ENCODE data around the gene ACADS. TPM values are rescaled to one million over a fixed set of nuclear protein-coding genes. Genes with fewer than 3 reads are reported as not detected.

Gene ACADS
- total RNA-seq, 1 donor from 2014 or later, result 0.88 TPM

DNA sequence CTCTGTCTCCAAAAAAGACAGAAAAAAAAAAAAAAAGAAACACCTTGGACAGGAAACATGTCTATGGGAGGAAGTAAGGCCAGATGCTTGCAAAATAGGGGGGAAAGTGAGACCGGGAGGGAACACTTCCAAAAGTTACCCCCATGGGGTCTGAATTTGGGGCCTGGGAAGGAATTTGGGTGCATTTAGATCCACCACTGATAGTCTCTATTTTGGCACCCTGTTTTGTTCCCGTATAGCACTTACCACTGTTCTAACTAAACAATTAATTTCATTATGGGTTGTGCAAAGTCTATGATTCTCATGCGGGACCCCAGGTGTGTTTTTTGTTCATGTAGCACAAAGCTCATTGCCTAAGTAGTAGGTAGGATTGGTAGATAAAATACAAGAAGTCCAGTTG lies 40.1 kb upstream of the ACADS start:
- Histone ChIP-seq H3K27ac (no peak overlapping the region), H4K20me1 (ENCODE audit: low read depth) (peaks cover 31% of the 10 kb centered on the region), H3K9me3 (ENCODE audit: low read depth) (no peaks in the 10 kb centered on the region), H3K4me1 (peaks cover 18% of the 10 kb centered on the region), H3F3A (ENCODE audit: low read depth) (peaks cover 20% of the 10 kb centered on the region), H3K4me2 (peak overlapping the region; percentile 93), H3K9ac (no peak overlapping the region), H3K27me3 (no peaks in the 10 kb centered on the region), H3K79me2 (ENCODE audit: low read depth) (peaks cover 35% of the 10 kb centered on the region), H3K4me3 (peak overlapping the region; percentile 91), H2AFZ (replicated peaks) (no peak overlapping the region), H3K36me3 (no peaks in the 10 kb centered on the region)
- Mint-ChIP-seq H3K4me1 (peaks cover 27% of the 10 kb centered on the region), H3K9me3 (no peaks in the 10 kb centered on the region), H3K4me3 (peak overlapping the region; percentile 95), H3K36me3 (no peaks in the 10 kb centered on the region), H3K27me3 (ENCODE audit: insufficient read depth, low read depth) (peaks cover 7% of the 10 kb centered on the region), H3K27ac (no peak overlapping the region)
- TF ChIP-seq EZH2phosphoT487 (IDR thresholded peaks at IDR 0.05) (no peak), EZH2 (IDR thresholded peaks at IDR 0.05) (no peak)
- TF ChIP-seq, protein P1, sequence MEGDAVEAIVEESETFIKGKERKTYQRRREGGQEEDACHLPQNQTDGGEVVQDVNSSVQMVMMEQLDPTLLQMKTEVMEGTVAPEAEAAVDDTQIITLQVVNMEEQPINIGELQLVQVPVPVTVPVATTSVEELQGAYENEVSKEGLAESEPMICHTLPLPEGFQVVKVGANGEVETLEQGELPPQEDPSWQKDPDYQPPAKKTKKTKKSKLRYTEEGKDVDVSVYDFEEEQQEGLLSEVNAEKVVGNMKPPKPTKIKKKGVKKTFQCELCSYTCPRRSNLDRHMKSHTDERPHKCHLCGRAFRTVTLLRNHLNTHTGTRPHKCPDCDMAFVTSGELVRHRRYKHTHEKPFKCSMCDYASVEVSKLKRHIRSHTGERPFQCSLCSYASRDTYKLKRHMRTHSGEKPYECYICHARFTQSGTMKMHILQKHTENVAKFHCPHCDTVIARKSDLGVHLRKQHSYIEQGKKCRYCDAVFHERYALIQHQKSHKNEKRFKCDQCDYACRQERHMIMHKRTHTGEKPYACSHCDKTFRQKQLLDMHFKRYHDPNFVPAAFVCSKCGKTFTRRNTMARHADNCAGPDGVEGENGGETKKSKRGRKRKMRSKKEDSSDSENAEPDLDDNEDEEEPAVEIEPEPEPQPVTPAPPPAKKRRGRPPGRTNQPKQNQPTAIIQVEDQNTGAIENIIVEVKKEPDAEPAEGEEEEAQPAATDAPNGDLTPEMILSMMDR (IDR thresholded peaks at IDR 0.05), result no peak
- no peak for DNase-seq (ENCODE audit: low spot score)

DNA sequence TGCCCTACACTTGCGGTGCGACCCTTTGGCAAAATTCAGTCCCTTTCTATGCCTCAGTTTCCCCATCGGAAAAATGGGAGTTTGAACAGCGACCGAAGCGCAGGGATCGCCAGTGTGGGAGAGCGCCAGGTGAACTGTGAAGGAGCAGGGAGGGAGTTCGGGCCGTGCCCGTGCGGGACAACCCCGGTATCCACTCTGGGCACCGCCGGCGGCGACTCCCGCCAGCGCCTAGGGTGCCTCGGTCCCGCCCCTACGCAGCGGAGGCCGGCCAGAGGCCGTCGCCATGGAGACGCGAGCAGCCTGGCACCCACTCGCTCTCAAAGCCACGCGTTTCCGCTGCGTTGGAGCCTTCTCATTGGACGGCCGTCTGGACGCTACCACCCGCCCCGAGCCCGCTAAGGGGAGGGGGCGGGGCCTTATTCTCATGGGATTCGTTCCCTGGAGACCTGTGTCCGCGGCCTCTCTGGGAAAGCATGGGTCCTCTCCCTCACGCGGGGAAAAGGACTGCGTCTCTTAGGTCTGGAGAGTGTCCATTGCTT lies 39.4 kb upstream of the ACADS start:
- Histone ChIP-seq H3K4me3 (peak overlapping the region; percentile 91), H3K79me2 (ENCODE audit: low read depth) (peaks cover 42% of the 10 kb centered on the region), H3K4me2 (peak overlapping the region; percentile 93), H2AFZ (replicated peaks) (peak overlapping the region; percentile 98), H3F3A (ENCODE audit: low read depth) (peaks cover 20% of the 10 kb centered on the region), H3K27me3 (no peaks in the 10 kb centered on the region), H3K36me3 (no peaks in the 10 kb centered on the region), H3K9me3 (ENCODE audit: low read depth) (no peaks in the 10 kb centered on the region), H3K4me1 (peaks cover 18% of the 10 kb centered on the region), H3K27ac (peak overlapping the region; percentile 99), H3K9ac (peak overlapping the region; percentile 90), H4K20me1 (ENCODE audit: low read depth) (peaks cover 38% of the 10 kb centered on the region)
- Mint-ChIP-seq H3K27me3 (ENCODE audit: insufficient read depth, low read depth) (peaks cover 7% of the 10 kb centered on the region), H3K9me3 (no peaks in the 10 kb centered on the region), H3K27ac (peak overlapping the region; percentile 93), H3K36me3 (no peaks in the 10 kb centered on the region), H3K4me3 (peak overlapping the region; percentile 95), H3K4me1 (peaks cover 33% of the 10 kb centered on the region)
- DNase-seq (ENCODE audit: low spot score), result peak; percentile 100
- no peak for TF ChIP-seq EZH2 (IDR thresholded peaks at IDR 0.05)
- TF ChIP-seq, protein P1 (IDR thresholded peaks at IDR 0.05), result no peak
- no peak for TF ChIP-seq EZH2phosphoT487 (IDR thresholded peaks at IDR 0.05)

DNA sequence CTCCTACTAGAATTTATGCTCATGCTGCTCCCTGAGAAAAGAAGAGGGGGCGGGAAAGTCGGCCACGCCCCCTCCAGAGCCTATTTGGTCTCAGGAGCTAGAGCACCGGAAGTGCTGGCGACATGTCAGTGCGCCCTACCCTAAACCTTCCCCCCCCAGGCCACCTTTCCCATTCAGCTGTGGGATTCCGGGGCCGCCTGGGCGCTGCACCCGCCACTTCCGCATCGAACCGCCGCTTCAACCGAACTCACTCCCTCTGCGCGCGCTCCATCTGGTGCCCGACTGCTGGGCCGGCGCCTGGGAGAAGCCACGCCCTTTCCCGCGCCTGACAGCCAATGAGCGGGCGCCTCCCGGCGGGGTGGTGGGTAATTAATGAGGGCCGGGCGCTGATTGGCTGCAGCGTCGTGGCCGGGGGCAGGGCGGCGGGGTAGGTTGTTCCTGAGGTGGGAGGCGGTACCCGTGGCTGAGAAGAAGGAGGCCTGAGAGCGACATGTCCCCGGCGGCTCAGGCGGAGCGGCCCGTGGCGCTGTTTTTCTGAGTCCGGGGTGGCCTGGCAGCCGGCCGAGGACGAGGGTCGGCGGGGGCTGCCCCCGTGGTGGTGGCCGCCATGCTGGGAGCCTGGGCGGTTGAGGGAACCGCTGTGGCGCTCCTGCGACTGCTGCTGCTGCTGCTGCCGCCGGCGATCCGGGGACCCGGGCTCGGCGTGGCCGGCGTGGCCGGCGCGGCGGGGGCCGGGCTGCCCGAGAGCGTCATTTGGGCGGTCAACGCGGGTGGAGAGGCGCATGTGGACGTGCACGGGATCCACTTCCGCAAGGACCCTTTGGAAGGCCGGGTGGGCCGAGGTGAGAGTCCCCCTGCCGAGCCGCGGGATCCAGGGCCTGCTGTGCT lies 38.7 kb upstream of the ACADS start, which contains the start of gene MLEC:
Gene MLEC, plus strand, starts transcription at position 460 of the 888 bp plus-strand sequence. Its CDS starts 148 bp downstream, at position 608.
- Histone ChIP-seq H2AFZ (replicated peaks) (peak within 1 kb of the TSS; percentile 98), H3K4me2 (peak within 1 kb of the TSS; percentile 99), H3K9ac (peak within 1 kb of the TSS; percentile 90), H3K9me3 (ENCODE audit: low read depth) (no peaks in the 10 kb centered on the region), H3F3A (ENCODE audit: low read depth) (peaks cover 20% of the 10 kb centered on the region), H3K27me3 (no peaks in the 10 kb centered on the region), H3K79me2 (ENCODE audit: low read depth) (peaks cover 49% of the 10 kb centered on the region), H3K36me3 (no peaks in the 10 kb centered on the region), H4K20me1 (ENCODE audit: low read depth) (peaks cover 45% of the 10 kb centered on the region), H3K4me1 (peaks cover 18% of the 10 kb centered on the region), H3K27ac (peak within 1 kb of the TSS; percentile 99), H3K4me3 (peak within 1 kb of the TSS; percentile 91)
- TF ChIP-seq EZH2 (IDR thresholded peaks at IDR 0.05) (peak; percentile 24), EZH2phosphoT487 (IDR thresholded peaks at IDR 0.05) (no peak)
- TF ChIP-seq, protein P1 (IDR thresholded peaks at IDR 0.05), result peak; percentile 27
- Mint-ChIP-seq H3K27me3 (ENCODE audit: insufficient read depth, low read depth) (peaks cover 7% of the 10 kb centered on the region), H3K36me3 (no peaks in the 10 kb centered on the region), H3K27ac (peak within 1 kb of the TSS; percentile 93), H3K4me1 (peaks cover 39% of the 10 kb centered on the region), H3K9me3 (no peaks in the 10 kb centered on the region), H3K4me3 (peak within 1 kb of the TSS; percentile 95)
- peak; percentile 99 for DNase-seq (ENCODE audit: low spot score)

All from neural progenitor cell (in vitro differentiated cells).